NCI-H1092 (cell line): ENCODE measurements around the gene CCDC88C.

Experiments used
- DNase-seq: peaks from one replicate; lab custom pipeline; 2025; lab: John Stamatoyannopoulos, UW

CCDC88C gene

DNA sequence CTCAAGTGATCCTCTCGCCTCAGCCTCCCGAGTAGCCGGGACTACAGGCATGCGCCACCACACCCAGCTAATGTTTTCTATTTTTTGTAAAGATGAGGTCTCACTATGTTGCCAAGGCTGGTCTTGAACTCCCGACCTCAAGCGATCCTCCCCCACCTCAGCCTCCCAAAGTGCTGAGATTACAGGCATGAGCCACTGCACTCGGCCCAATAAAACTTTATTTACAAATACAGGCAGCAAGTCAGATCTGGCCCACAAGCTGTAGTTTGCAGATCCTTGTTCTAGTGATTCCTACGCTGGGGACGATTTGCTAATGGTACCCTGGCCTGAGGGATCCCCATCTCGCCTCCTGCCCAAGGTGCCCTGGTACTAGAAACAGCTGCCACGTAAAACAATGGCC lies 74.6 kb downstream of the CCDC88C start:
- DNase-seq: no peak

DNA sequence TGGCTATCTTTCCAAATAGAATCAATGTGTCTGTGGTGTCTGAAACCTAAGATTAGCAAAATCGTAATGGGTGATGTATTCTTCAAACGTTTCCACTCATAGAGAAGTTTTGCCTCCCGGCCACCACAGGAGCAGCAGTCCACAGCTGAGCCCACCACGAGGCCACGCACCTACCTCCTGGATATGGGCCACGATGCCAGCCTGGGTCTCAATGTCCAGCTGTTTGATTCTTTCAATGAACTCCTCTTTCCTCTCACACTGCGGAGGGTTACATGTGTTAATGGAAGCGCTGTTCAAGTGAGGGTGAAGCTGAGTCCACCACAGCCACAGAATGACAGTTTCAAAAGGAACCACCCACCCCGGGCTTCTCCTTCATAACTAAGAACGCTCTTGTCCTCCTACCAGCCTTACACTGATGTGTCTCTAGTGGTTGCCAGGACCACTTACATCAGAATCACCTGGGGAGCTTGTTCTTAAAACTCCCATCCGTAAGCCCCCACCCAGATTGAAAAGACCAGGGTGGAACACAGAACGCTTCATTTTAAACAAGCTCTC lies 75.3 kb downstream of the CCDC88C start:
- no peak for DNase-seq

DNA sequence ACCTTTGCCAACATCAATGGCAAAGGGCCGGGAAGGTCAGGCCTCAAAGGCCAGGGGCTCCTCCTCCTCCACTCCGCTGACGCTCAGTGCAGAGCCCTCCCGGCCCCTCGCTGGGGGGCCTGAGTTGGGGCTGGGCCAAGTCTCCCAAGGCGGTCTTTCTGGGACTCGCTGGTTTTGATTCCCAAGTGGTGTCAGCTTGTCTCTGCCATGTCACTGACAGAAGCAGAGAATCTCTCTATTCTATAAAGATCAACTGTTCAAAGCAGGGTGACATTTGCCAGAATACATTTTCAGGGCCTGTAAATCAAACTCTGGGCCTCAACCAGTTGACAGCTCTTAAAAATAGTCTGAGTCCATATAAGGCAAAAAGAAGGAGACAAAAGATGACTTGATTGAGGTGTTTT lies 75.9 kb downstream of the CCDC88C start:
- no peak for DNase-seq

DNA sequence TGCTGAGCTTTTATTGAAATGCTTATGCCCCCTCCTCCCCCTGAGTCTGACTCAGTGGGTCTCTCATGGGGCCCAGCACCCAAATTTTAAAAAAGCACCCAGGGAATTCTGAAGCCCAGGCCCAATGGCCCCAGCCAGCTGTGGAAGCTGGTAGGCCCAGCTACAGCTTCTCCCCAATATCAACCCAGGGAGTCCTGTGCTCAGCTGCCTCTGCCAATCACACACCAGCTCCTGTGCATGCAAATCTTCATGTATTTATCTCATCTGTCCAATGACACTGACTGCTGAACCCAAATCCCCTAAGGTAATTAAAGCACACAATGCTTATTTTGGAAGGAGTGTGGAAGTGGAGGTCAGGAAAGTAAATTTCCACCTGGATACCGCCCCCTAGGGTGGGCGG lies 76.3 kb downstream of the CCDC88C start:
- DNase-seq: no peak

DNA sequence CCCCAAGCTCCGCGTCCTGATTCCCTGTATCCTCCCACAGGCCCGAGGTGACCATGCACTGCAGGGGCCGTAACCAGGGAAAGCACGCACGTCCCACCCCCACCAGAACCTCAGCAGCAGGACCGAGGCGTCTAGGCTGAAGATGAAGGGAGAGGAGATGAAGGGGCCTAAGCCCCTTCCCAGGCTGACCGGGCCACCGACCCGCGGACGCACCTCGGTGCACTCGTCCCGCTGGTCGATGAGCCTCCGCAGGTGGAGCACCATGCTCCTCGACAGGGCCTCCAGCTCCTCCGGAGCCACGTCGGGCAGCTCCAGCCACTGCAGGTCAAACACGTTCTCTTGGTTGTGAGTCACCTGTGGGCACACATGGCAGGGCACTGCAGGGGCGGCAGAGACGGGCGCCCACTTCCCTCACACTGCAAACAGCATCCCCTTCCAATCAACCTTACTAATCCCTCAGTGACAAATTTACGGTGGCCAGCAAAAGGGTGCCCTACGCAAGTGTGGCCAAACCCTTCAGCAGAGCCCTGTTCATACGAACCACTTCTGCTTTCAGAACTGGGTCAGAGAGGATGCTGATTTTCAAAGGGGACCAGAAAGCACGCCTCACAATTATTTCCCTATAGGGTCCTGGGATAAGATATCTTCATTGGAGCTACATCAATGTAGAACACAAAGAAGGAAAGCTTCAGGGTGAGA lies 77.8 kb downstream of the CCDC88C start:
- no peak for DNase-seq

DNA sequence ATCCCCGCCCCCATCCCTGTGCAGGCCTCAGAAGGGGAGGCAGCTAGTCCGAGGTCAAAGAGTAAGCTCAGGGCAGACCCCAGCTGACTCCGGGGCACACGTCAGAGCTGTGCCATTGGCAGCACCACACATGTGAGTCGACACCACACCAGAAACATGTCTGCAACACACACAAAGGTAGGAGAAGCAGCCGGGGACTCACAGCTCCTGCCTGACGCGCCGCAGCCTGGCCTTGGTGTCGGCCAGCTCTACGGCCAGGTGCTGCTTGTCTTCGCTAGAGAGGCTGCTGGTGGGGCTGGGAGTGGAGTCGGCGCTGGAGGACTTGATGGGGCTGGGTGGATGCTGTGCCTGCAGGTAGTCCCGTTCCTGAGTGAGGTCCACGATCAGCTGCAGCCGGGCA lies 78.5 kb downstream of the CCDC88C start:
- no peak for DNase-seq

DNA sequence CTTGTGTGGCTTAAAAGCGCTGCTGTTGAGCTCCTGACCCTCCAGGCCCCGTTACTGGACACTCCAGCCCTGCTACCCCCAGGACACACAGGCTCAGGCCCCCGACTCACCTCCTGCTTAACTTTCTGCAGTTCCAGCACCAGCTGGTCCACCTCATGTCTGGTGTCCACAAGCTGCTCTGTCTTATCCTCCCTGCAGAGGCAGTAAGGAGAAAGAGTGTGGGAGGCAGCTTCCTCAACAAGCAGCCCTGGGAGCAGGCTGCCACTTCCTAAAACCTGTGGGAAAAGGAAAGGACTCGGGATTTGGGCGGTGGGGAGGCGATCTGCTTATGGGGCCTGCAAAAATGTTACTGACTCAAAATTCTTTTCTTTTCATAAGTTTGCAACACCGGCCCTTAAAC lies 79.2 kb downstream of the CCDC88C start:
- no peak for DNase-seq

DNA sequence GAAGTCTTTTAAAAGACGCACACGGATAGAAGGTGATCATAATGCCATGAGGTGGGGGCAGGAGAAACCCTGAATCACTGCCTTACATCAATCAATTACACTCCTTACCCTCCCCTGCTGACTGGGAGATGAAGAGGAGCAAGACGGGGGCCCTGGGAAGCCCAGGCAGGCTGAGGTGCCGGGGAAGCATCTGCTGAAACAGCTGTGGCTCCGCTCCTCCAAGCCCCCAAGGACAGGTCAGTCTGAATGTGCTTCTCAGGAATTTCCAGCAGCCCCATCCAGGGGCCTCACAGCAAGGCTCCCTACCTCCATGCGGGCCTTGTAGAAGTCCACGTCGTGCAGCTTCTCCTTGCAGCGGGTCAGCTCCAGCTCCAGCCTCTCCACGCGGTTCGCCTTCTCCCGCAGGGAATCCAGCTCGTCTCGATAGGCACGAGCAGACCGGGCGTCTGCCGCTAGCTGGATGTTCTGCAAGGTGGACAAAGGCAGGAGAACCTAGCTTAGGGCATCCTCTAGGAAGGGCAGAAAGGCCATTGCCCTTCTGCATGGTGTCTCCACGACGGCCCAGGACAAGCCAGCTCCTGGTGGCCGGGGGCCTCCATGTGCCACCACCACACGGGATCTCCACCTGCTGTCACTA lies 79.8 kb downstream of the CCDC88C start:
- DNase-seq: no peak

DNA sequence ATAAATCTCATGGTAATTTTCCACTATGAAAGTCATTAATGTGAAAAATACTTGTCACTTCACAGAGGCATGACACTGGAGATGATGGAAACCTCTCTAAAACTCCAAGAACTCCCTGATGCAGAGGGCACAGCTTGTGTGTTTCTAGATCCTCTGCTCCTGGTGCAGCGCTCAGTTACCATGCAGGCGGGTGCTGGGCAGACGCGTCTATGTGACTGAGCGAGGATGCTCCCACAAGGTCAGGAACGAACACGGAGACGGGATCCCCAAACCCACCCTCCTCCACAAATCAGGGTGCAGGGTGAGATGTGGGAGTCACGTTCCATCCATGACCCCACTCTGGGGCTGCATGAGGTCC lies 81.5 kb downstream of the CCDC88C start:
- DNase-seq: no peak

DNA sequence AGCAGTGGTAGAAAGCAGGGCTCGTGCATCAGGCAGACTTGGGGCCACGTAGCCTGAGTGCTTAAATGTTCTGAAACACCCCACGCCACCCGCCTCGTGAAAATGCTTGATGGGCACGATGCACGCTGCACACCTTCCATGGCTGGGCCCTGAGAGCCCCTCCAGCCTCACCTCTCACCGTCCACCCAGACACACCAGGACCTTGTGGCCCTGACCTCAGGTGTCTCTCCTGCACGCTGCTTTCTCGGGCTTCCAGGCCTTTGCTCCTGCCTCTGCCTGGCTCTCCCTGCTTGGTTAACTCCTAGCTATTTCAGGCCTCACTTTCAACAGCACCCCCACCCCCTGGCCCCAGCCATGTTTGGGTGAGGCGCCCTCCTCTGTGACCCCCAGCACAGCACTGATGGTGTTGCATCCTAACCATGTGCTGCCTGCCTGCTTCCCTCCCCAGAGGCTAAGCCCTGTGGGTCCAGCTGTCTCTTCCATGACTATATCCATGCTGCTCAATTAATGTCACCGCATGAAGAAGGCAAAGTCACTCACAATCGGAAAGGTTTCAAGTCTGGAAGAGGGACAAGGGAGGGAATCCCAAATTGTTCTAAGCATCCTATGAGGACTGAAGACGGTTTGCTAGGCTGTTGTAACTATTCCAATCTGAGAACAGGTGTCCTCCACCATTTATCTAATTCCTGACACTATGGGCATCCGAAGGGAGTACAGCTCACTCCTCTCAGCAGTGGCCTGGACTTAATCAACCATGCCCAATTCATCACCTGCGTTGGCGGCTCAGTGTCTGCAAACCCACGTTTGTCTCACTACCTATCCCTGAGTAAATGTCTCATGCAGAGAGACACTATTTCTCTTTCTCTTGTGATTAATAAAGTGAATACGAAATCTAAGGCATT lies 82.2 kb downstream of the CCDC88C start:
- no peak for DNase-seq

DNA sequence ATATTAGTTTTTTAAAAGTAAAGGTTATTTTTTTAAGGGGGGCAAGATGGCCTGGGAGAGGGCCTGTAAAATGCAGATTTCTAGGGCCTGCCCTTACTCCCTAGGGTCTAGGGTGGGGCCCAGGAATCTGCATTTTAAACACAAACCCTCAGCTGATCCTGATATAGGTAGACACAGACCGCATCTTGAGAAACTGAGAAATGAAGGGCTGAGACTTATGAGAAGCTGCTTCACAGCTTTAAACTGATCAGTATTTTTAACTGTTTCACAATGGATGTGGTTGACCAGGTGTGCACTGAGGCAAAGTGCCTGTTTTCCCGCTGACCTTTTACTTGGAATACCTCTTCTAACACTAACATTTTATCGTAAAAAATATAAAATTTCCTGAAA lies 84.0 kb downstream of the CCDC88C start:
- no peak for DNase-seq

DNA sequence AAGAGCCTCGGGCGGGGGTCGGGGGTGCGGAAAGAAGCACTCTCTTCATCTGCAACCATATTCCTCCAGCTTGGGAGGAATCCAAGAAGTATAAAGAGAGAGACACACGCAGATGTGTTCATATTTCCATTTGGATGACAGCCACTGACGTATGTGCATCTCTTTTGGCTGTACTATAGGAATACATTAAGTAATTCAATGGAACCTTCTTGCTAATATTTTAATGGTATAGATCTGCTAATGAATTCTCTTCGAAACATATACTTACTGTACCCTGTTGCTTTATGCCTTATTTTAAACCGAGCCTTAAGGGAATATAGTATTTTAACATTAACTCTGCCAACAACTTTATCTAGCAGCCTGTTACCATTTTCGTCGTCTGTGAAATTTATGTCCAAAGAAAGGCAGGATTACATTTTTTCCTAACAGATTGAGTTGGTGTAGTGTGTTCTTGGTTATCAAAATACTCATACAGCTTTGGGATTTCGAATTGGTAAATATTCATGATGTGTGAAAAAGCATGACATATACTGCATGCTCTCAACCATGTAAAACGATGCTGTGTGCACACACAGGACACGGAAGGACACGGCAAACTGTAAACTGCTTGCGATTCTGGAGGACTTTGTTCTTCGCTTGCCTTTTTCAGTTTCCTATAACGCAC lies 84.5 kb downstream of the CCDC88C start:
- DNase-seq: no peak

DNA sequence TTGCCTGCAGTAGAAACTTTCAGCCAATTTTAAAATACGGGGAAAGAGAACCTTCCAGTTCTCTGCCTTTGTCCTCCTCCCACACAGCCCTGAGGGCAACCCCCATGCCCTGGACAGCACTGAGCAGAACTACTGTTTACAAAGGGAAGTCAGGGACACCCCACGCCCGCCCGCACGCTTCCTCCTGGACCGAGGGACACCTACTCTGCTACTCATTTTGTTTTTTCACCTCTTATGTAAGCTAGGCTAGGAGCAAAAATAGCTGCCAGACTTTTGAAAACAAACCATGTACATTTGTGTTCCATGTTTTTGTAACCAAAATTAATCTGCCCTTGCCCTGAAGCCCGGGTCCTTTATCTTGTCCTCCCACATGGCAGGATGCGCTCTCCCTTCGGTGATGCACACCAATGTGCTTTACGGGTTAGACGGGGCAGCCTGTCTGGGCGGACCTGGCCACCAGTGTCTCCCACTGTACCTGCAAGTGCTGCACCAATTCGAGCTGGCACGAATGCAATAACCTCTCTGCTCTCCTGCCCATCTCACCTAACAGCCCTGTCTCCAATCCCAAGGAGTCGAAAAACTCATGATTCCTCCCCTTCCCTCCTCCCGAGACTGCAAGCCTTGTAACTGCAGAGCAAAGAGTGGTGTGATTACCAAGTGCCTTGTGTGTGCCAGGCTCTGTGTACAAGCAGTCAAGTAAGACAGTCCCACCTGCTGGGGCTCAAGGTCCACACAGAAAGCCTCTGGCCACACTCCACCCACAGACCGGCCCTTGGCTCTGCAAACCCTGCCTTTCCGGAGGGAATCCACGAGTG lies 85.2 kb downstream of the CCDC88C start:
- no peak for DNase-seq

DNA sequence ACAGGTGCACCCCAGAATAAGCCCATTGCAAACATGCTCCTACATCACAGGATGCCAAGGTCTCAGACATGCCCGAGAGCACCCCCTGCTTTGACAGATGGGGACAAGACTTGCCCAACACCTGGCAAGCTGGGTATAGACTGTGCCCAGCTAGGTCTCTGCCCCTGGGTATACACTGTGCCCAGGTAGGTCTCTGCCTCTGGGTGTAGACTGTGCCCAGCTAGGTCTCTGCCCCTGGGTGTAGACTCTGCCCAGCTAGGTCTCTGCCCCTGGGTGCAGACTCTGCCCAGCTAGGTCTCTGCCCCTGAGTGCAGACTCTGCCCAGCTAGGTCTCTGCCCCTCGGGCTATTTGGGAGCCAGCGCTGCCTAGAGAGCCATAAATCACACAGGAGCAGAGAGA lies 85.9 kb downstream of the CCDC88C start:
- DNase-seq: no peak

DNA sequence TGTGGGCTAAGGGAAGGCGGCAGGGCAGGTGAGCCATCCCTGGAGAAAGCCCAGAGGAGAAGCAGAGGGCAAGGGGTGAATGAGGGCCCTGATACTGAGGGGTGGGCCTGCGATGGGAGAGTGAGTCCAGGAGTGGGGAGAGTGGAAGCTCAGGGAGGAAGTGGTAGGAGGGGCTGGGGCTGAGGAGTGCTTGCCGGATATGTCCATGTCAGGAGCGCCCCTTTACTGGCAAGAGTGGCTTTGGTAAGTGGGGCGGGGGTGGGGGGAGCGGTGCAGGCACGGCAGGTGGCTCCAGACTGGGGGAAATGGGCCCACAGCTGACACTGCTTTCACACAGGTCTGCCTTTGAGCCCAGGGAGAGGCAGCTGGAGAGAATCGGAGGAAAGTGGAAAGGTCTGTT lies 86.8 kb downstream of the CCDC88C start:
- DNase-seq: no peak

DNA sequence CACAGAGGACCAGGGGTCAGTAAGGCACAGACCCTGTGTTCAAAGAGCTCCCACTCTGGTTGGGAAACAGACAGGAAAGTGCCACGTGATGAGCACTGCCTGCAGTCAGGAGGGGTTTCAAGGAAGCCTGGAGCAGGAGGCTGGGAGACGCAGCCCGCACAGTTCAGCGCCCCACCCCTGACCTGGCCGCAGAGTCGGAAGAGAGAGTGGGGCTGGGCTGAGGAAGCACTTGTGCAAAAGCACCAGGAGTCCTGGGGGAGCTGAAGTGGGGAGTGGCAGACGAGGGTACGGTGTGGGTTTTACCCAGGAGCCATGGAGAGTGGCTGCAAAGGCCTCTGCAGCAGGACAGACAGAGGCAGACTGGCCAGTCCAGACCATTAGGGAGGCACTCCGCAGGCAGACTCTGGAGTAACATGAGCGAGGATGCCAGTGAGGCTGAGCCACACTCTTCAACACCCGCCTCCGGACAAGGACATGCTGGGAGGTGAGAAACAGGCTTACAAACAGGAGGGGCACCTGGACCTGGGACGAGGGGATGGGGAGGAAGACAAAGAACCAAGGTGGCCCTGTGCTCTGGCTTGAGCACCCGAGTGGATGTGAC lies 87.4 kb downstream of the CCDC88C start:
- DNase-seq: no peak

DNA sequence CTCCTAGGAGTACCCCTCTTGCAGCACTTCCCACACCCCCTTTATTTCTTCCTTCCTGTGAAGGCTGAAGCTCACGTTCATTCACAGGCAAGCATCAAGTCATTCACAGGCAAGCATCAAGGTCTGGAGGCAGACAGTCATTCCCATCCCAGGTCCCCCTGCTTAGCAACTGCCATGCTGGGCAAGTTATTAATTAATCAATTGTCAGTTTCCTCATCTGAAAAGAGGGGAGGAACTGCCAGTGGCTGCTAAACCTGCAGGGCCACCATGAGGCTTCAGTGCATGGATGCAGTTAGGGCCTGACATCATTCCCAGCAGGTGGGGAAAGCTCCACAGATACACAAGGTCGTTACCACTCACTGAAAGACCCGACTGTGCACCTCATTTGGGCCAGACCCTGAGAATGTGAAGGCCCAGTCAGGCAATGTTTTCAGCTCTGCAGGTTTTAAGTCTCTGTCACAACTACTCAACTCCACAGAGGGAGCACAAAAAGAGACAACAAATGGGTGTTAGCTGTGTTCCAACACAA lies 88.1 kb downstream of the CCDC88C start:
- no peak for DNase-seq

DNA sequence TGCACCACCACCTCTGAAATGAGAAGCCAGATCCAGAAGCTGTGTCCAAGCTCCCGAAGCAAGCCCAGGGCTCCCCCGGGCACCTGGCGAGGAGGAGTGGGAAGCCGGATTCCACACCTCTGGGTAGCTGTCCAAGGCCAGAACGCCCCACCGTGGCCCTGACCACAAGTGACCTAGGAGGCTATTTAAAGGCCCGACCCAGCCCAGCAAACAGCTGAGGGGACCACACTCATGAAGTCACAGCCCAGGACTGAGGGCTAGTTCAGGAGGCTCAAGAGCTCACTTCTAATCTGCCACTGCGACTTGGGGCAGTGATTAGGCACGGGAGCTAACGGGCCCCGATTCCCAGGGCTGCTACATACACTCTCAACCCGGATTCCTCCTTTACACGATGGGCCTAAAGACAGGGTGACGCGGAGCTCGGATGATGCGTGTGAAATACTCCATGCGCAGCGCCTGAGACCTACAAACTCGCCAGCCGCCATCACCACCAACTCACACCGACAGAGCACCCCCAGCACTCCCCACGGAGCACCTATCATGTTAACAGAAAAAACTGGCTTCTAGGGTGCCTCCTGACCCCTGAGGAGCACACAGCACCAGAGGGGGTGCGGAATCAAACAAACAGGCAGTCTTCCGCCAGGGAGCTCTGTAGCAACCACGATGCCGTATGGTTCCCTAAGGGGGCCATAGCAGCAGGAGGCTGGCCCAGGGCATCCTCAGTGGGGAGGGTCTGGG lies 89.1 kb downstream of the CCDC88C start:
- DNase-seq: no peak

DNA sequence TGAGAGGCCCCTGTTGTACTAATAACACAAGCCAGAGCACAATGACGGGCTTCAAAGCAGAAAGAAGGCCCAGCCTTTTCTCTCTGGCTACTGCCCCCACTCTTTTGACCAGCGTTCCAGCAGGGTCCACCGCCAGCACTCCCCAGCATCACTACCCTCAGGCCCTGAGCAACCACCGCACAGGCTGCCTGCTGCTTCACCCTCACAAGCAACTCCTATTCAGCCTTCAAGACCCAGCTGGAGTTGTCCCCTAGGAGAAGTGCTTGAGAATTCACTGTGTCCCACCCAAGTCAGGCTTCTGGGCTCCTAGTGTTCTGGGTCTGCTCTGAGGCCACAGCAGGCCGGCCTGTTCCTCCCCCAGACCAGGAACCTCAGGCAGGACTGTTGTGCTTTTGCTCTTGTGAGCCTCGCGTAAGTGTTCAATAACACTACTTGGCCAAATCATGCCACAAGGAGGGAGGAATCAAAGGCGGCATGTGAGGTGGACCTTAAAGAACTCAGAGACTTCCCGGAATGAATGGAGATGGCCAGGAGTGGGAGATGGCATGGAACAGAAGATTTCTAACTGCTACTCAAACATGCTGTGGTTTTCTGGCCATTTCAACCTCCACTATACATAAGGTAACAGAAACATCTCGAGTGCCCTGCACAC lies 89.8 kb downstream of the CCDC88C start:
- no peak for DNase-seq

DNA sequence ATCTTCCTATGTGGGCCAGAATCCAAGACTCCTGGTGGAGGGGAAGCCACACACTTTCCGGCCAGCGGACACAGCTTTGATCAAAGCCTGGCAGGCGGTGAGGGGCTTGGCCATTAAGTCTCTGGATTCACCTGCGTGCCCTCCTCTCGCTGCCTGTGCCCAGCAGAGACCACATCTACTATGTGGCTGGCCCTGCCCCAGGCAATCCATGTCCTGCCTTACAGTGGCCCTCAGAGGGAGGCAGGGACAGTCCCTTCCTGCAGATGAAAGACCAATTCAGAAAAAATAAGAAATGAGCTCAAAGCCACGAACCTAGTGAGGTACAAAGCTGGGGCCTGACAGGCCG lies 90.4 kb downstream of the CCDC88C start:
- DNase-seq: no peak
